H9 (cell line): Measurements from ENCODE around the gene FAF1. TPM values are rescaled to one million over a fixed set of nuclear protein-coding genes. Genes with fewer than 3 reads are reported as not detected.

Experiments
- DNase-seq: peaks from one replicate; pipeline ENCODE4 v3.0.0-alpha.2; 2017
- H2AFZ ChIP-seq: one replicate; pipeline ENCODE4 v1.6.1; 2013; ENCODE audit warnings: mild to moderate bottlenecking, low read length, control low read depth, moderate library complexity
- H2AK5ac ChIP-seq: 2 replicates; pipeline ENCODE4 v1.6.1; 2013; ENCODE audit warnings: low read length, control low read depth, mixed read lengths; ENCODE audit not compliant: insufficient read length
- H2BK120ac ChIP-seq: one replicate; pipeline ENCODE4 v1.6.1; 2013; ENCODE audit warnings: low read depth, mild to moderate bottlenecking, low read length, control low read depth, inconsistent platforms; ENCODE audit not compliant: poor library complexity, severe bottlenecking
- H2BK12ac ChIP-seq: 2 replicates; pipeline ENCODE4 v1.6.1; 2013; ENCODE audit warnings: low read length, control low read depth, mixed read lengths, low read depth; ENCODE audit not compliant: insufficient read length
- H2BK15ac ChIP-seq: 2 replicates; pipeline ENCODE4 v1.6.1; 2013; ENCODE audit warnings: low read depth, low read length, control low read depth
- H2BK20ac ChIP-seq: one replicate; pipeline ENCODE4 v1.6.1; 2013; ENCODE audit warnings: low read depth, mild to moderate bottlenecking, low read length, control low read depth, inconsistent platforms; ENCODE audit not compliant: poor library complexity, severe bottlenecking
- H2BK5ac ChIP-seq: 2 replicates; pipeline ENCODE4 v1.6.1; 2013; ENCODE audit warnings: low read length, control low read depth, mixed read lengths; ENCODE audit not compliant: insufficient read length
- H3K14ac ChIP-seq: 2 replicates; pipeline ENCODE4 v1.6.1; 2013; ENCODE audit warnings: low read length, control low read depth; ENCODE audit not compliant: insufficient read depth
- H3K18ac ChIP-seq: 2 replicates; pipeline ENCODE4 v1.6.1; 2013; ENCODE audit warnings: low read depth, mild to moderate bottlenecking, mixed read lengths, low read length, control low read depth; ENCODE audit not compliant: insufficient read length
- H3K23ac ChIP-seq: 2 replicates; pipeline ENCODE4 v1.6.1; 2013; ENCODE audit warnings: low read length, control low read depth, mixed read lengths, low read depth; ENCODE audit not compliant: insufficient read length
- H3K23me2 ChIP-seq: 2 replicates; pipeline ENCODE4 v1.6.1; 2013; ENCODE audit warnings: low read depth, mild to moderate bottlenecking, mixed read lengths, low read length, control low read depth; ENCODE audit not compliant: insufficient read length, poor library complexity, severe bottlenecking
- H3K27ac ChIP-seq: 2 replicates; pipeline ENCODE4 v1.5.1; 2013; ENCODE audit warnings: low read length, control low read depth, mixed read lengths, low read depth; ENCODE audit not compliant: insufficient read length
- H3K27me3 ChIP-seq: 2 replicates; pipeline ENCODE4 v1.6.1; 2013; ENCODE audit warnings: low read length, control low read depth, inconsistent platforms; ENCODE audit not compliant: insufficient read depth
- H3K4ac ChIP-seq: 2 replicates; pipeline ENCODE4 v1.6.1; 2013; ENCODE audit warnings: low read depth, mild to moderate bottlenecking, control low read depth, inconsistent platforms, low read length, moderate library complexity
- H3K4me1 ChIP-seq: 2 replicates; pipeline ENCODE4 v1.6.1; 2013; ENCODE audit warnings: low read length, control low read depth, inconsistent platforms; ENCODE audit not compliant: insufficient read depth
- H3K4me2 ChIP-seq: 2 replicates; pipeline ENCODE4 v1.6.1; 2013; ENCODE audit warnings: low read length, control low read depth, mixed read lengths; ENCODE audit not compliant: insufficient read length, insufficient read depth
- H3K56ac ChIP-seq: 2 replicates; pipeline ENCODE4 v1.6.1; 2013; ENCODE audit warnings: low read depth, mild to moderate bottlenecking, mixed read lengths, low read length, control low read depth; ENCODE audit not compliant: insufficient read length
- H3K79me1 ChIP-seq: 2 replicates; pipeline ENCODE4 v1.6.1; 2013; ENCODE audit warnings: low read depth, mild to moderate bottlenecking, moderate library complexity, low read length, control low read depth, inconsistent platforms; ENCODE audit not compliant: insufficient read depth, poor library complexity, severe bottlenecking
- H3K79me2 ChIP-seq: 2 replicates; pipeline ENCODE4 v1.6.1; 2013; ENCODE audit warnings: low read length, control low read depth, inconsistent platforms; ENCODE audit not compliant: insufficient read depth
- H3K9ac ChIP-seq: 2 replicates; pipeline ENCODE4 v1.6.1; 2013; ENCODE audit warnings: low read length, control low read depth, mixed read lengths; ENCODE audit not compliant: insufficient read length; ENCODE audit errors: extremely low read depth
- H3K9me3 ChIP-seq: one replicate; pipeline ENCODE4 v1.6.1; 2013; ENCODE audit warnings: low read depth, low read length, inconsistent platforms; ENCODE audit not compliant: control insufficient read depth
- H3T11ph ChIP-seq: one replicate; pipeline ENCODE4 v1.6.1; 2013; ENCODE audit warnings: mild to moderate bottlenecking, low read length, control low read depth, inconsistent platforms
- H4K20me1 ChIP-seq: one replicate; pipeline ENCODE4 v1.6.1; 2013; ENCODE audit not compliant: control insufficient read depth, insufficient read length, insufficient read depth
- H4K5ac ChIP-seq: 2 replicates; pipeline ENCODE4 v1.6.1; 2013; ENCODE audit warnings: low read depth, mild to moderate bottlenecking, mixed read lengths, low read length, control low read depth; ENCODE audit not compliant: insufficient read length
- H4K8ac ChIP-seq: replicated peaks from 2 replicates; pipeline ENCODE4 v1.6.1; 2013; ENCODE audit warnings: low read length, control low read depth, mixed read lengths, low read depth; ENCODE audit not compliant: insufficient read length
- H4K91ac ChIP-seq: 2 replicates; pipeline ENCODE4 v1.6.1; 2013; ENCODE audit warnings: low read depth, mild to moderate bottlenecking, moderate library complexity, mixed read lengths, low read length, control low read depth; ENCODE audit not compliant: insufficient read length
- H3K27ac Mint-ChIP-seq, 3 experiments: 2 replicates in 2 of 3; 3 replicates in 1 of 3; pipeline ENCODE4 v1.8.0; 2020 to 2021; ENCODE audit warnings: mixed read lengths in 3 of 3, mild to moderate bottlenecking in 1 of 3, moderate library complexity in 1 of 3
- H3K27me3 Mint-ChIP-seq: 2 replicates; pipeline ENCODE4 v1.8.0; 2021; ENCODE audit warnings: low read depth, mild to moderate bottlenecking, moderate library complexity, mixed read lengths
- H3K36me3 Mint-ChIP-seq, 3 experiments: 2 replicates in 2 of 3; 3 replicates in 1 of 3; pipeline ENCODE4 v1.8.0; 2020 to 2021; ENCODE audit warnings: low read depth in 3 of 3, mixed read lengths in 3 of 3; ENCODE audit not compliant: insufficient read depth in 1 of 3
- H3K4me1 Mint-ChIP-seq, 2 experiments: 2 replicates each; pipeline ENCODE4 v1.8.0; 2020; ENCODE audit warnings: mixed read lengths in 2 of 2
- H3K4me3 Mint-ChIP-seq, 2 experiments: 2 replicates in 1 of 2; 3 replicates in 1 of 2; pipeline ENCODE4 v1.8.0; 2020 to 2021; ENCODE audit warnings: mild to moderate bottlenecking in 2 of 2, mixed read lengths in 2 of 2, moderate library complexity in 1 of 2
- H3K9me3 Mint-ChIP-seq, 2 experiments: 2 replicates in 1 of 2; 3 replicates in 1 of 2; pipeline ENCODE4 v1.8.0; 2020; ENCODE audit warnings: mild to moderate bottlenecking in 2 of 2, mixed read lengths in 2 of 2, moderate library complexity in 1 of 2
- CTCF ChIP-seq: fragments of 200-600 bp; sonication (generic); conservative IDR thresholded peaks from 3 replicates; pipeline ENCODE4 v1.8.0; 2021; ENCODE audit warnings: antibody characterized with exemption, mild to moderate bottlenecking
- WGBS: extraction: QIAGEN DNeasy Blood & Tissue Kit; methylation state at CpG from one replicate; pipeline ENCODE4 v1.1.7; 2013; ENCODE audit warnings: missing lambda C conversion rate, low lambda C conversion rate, mixed read lengths; ENCODE audit not compliant: insufficient read length; ENCODE audit errors: extremely low coverage; 5-methylcytosine and 5-hydroxymethylcytosine counted together
- total RNA-seq: library from RNA; stranded (reverse); gene quantifications from 2 replicates; pipeline ENCODE4 v1.2.1, GENCODE V29; 2021

The FAF1 gene
- total RNA-seq, 1 experiment from 2014 or later, result 60.8 TPM

DNA sequence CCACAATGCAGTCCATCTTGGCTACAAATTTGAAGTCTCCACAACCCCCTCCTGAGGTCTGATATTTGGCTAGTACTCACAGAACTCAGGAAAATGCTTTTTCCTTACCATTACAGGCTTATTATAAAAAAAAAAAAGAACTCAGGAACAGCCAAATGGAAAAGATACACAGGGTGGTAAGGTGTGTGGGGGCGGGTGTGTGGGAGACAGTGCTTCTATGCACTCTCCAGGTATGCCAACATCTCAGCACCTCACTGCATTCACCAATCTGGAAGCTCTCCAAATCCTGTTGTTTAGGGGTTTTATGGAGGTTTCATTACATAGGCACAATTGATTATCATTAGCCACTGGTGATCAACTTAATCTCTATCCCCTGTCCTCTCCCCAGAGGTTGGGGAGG lies 126.9 kb downstream of the FAF1 start:
- no peak overlapping the region for H4K91ac ChIP-seq
- no peak overlapping the region for H2AFZ ChIP-seq
- no peaks in the 10 kb centered on the region for H3K4me1 ChIP-seq
- no peak overlapping the region for H4K8ac ChIP-seq
- H3K4me3 Mint-ChIP-seq, result no peak overlapping the region
- H3K27ac Mint-ChIP-seq, result no peak overlapping the region
- WGBS, result no CpG with 5 or more reads among the region's 1 CpG
- H2BK12ac ChIP-seq, result no peak overlapping the region
- no peak overlapping the region for H3K4me2 ChIP-seq
- no peak for DNase-seq
- no peak overlapping the region for H3K14ac ChIP-seq
- no peak overlapping the region for H3K9ac ChIP-seq
- no peak overlapping the region for H2BK20ac ChIP-seq
- no peaks in the 10 kb centered on the region for H3K27me3 ChIP-seq
- H3K23ac ChIP-seq, result no peak overlapping the region
- no peak overlapping the region for H2BK15ac ChIP-seq
- no peak overlapping the region for H4K5ac ChIP-seq
- no peak for TF ChIP-seq CTCF
- no peak overlapping the region for H3K4ac ChIP-seq
- H3K9me3 Mint-ChIP-seq, result peaks cover 11 to 23% of the 10 kb centered on the region in 2 experiments; a peak in 4 of 5 replicates
- H2AK5ac ChIP-seq, result no peak overlapping the region
- no peaks in the 10 kb centered on the region for H3K9me3 ChIP-seq
- H3K27ac ChIP-seq, result no peak overlapping the region
- no peaks in the 10 kb centered on the region for H3K23me2 ChIP-seq
- H3K27me3 Mint-ChIP-seq, result no peaks in the 10 kb centered on the region
- no peak overlapping the region for H3T11ph ChIP-seq
- no peak overlapping the region for H3K56ac ChIP-seq
- no peak overlapping the region for H2BK120ac ChIP-seq
- no peaks in the 10 kb centered on the region for H3K4me1 Mint-ChIP-seq
- H3K36me3 Mint-ChIP-seq, result peaks cover 19 to 42% (median 22%) of the 10 kb centered on the region in 3 experiments
- H3K79me1 ChIP-seq, result no peaks in the 10 kb centered on the region
- no peak overlapping the region for H2BK5ac ChIP-seq
- H3K18ac ChIP-seq, result no peak overlapping the region
- no peaks in the 10 kb centered on the region for H4K20me1 ChIP-seq
- H3K79me2 ChIP-seq, result no peaks in the 10 kb centered on the region; the same call in 1 of the 2 replicates
